Mesenchymal stem cell (in vitro differentiated cells and primary cell): ENCODE data around the gene MAP6.

Experiments used
- DNase-seq: peaks from one replicate; pipeline ENCODE4 v3.0.0-alpha.2; 2013
- H2AFZ ChIP-seq: one replicate; pipeline ENCODE4 v1.6.1; 2013; ENCODE audit warnings: low read depth, mild to moderate bottlenecking, control low read depth, inconsistent platforms, low read length, moderate library complexity
- H2AK5ac ChIP-seq: 2 replicates; pipeline ENCODE4 v1.6.1; 2013; ENCODE audit warnings: low read length, moderate library complexity, mild to moderate bottlenecking, inconsistent platforms; ENCODE audit not compliant: severe bottlenecking
- H2BK120ac ChIP-seq: one replicate; pipeline ENCODE4 v1.6.1; 2013; ENCODE audit warnings: low read depth, mild to moderate bottlenecking, inconsistent platforms, low read length, moderate library complexity
- H2BK12ac ChIP-seq, 2 experiments: one replicate each; pipeline ENCODE4 v1.6.1; 2013; ENCODE audit warnings: inconsistent platforms in 2 of 2, low read length in 2 of 2, mild to moderate bottlenecking in 2 of 2, moderate library complexity in 2 of 2, control low read depth in 1 of 2
- H2BK15ac ChIP-seq: one replicate; pipeline ENCODE4 v1.6.1; 2013; ENCODE audit warnings: mild to moderate bottlenecking, low read depth, inconsistent platforms; ENCODE audit not compliant: poor library complexity, severe bottlenecking
- H2BK5ac ChIP-seq: 2 replicates; pipeline ENCODE4 v1.6.1; 2013; ENCODE audit warnings: low read depth, mild to moderate bottlenecking, low read length, control low read depth, inconsistent platforms; ENCODE audit not compliant: poor library complexity, severe bottlenecking
- H3K14ac ChIP-seq, 2 experiments: one replicate each; pipeline ENCODE4 v1.6.1; 2013; ENCODE audit warnings: inconsistent platforms in 2 of 2, low read length in 2 of 2, control low read depth in 1 of 2, mild to moderate bottlenecking in 1 of 2, moderate library complexity in 1 of 2
- H3K18ac ChIP-seq, 2 experiments: one replicate each; pipeline ENCODE4 v1.6.1; 2013; ENCODE audit warnings: inconsistent platforms in 2 of 2, low read length in 2 of 2, control low read depth in 1 of 2, low read depth in 1 of 2, mild to moderate bottlenecking in 1 of 2
- H3K23ac ChIP-seq, 2 experiments: one replicate each; pipeline ENCODE4 v1.6.1; 2013; ENCODE audit warnings: inconsistent platforms in 2 of 2, low read length in 2 of 2, mild to moderate bottlenecking in 2 of 2, moderate library complexity in 2 of 2, control low read depth in 1 of 2
- H3K27ac ChIP-seq: 2 replicates; pipeline ENCODE4 v1.5.1; 2013; ENCODE audit warnings: mild to moderate bottlenecking, moderate library complexity, low read length, control low read depth, inconsistent platforms; ENCODE audit not compliant: poor library complexity, severe bottlenecking
- H3K27me3 ChIP-seq, 2 experiments: 2 replicates each; pipeline versions ENCODE4 v1.6.1 to v1.7.0; 2013; ENCODE audit warnings: low read length in 2 of 2, mild to moderate bottlenecking in 2 of 2, moderate library complexity in 2 of 2, control low read depth in 1 of 2, inconsistent platforms in 1 of 2; ENCODE audit not compliant: control insufficient read depth in 1 of 2, insufficient read depth in 1 of 2
- H3K36me3 ChIP-seq, 2 experiments: 2 replicates each; pipeline versions ENCODE4 v1.6.1 to v1.7.0; 2013; ENCODE audit warnings: low read length in 2 of 2, control low read depth in 1 of 2, inconsistent platforms in 1 of 2, low read depth in 1 of 2, mild to moderate bottlenecking in 1 of 2; ENCODE audit not compliant: insufficient read depth in 2 of 2, control insufficient read depth in 1 of 2
- H3K4ac ChIP-seq, 2 experiments: one replicate each; pipeline ENCODE4 v1.6.1; 2013; ENCODE audit warnings: inconsistent platforms in 2 of 2, low read length in 2 of 2, mild to moderate bottlenecking in 2 of 2, moderate library complexity in 2 of 2, control low read depth in 1 of 2, low read depth in 1 of 2
- H3K4me1 ChIP-seq: 2 replicates; pipeline ENCODE4 v1.6.1; 2013; ENCODE audit warnings: low read depth, low read length, control low read depth; ENCODE audit not compliant: control insufficient read depth, insufficient read depth
- H3K4me2 ChIP-seq: 2 replicates; pipeline ENCODE4 v1.6.1; 2013; ENCODE audit warnings: low read length, mild to moderate bottlenecking, inconsistent platforms; ENCODE audit not compliant: poor library complexity, severe bottlenecking
- H3K4me3 ChIP-seq, 2 experiments: 2 replicates each; pipeline versions ENCODE4 v1.5.1 to v1.7.0; 2013; ENCODE audit warnings: low read length in 2 of 2, mild to moderate bottlenecking in 2 of 2, control low read depth in 1 of 2, low read depth in 1 of 2; ENCODE audit not compliant: insufficient read depth in 1 of 2
- H3K79me1 ChIP-seq: replicated peaks from 2 replicates; pipeline ENCODE4 v1.6.1; 2013; ENCODE audit warnings: mild to moderate bottlenecking, control low read depth, low read length, inconsistent platforms; ENCODE audit not compliant: poor library complexity, severe bottlenecking
- H3K9ac ChIP-seq: 2 replicates; pipeline ENCODE4 v1.7.0; 2013; ENCODE audit warnings: mild to moderate bottlenecking, low read length, moderate library complexity
- H3K9me3 ChIP-seq: 2 replicates; pipeline ENCODE4 v1.7.0; 2013; ENCODE audit warnings: mild to moderate bottlenecking, low read length; ENCODE audit not compliant: control insufficient read depth
- H4K8ac ChIP-seq: one replicate; pipeline ENCODE4 v1.6.1; 2013; ENCODE audit warnings: inconsistent platforms, mild to moderate bottlenecking, low read length, moderate library complexity
- H4K91ac ChIP-seq: one replicate; pipeline ENCODE4 v1.6.1; 2013; ENCODE audit warnings: mild to moderate bottlenecking, low read length, inconsistent platforms
- WGBS: methylation state at CpG from one replicate; pipeline ENCODE4 v1.1.7; 2013; ENCODE audit warnings: mixed read lengths; 5-methylcytosine and 5-hydroxymethylcytosine counted together

MAP6 gene

DNA sequence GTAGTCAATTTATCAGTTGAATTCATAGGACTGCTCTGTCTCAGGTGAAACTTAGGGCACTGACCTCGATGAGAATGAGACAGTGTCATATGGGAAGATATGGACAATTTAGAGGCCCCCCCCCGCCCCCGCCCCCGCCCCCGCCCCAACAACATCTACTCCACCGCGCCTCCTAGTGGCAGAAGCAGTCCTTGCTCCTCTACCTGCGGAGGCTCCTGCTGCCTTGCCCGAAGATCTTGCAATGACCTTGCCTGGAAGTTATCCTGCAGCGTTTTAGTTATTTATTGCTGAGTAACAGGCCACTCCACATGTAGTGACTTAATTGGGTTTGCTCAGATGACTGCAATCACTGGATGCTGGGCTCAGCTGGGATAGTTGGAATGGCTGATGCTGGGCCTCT is 91.6 kb downstream of the MAP6 start:
- Histone ChIP-seq H3K4ac (no peak overlapping the region), H3K23ac (no peak overlapping the region), H2AFZ (no peak overlapping the region), H2BK120ac (no peak overlapping the region), H2BK5ac (no peak overlapping the region), H3K18ac (no peak overlapping the region), H3K79me1 (peaks cover 4% of the 10 kb centered on the region), H3K4me1 (peaks cover 7% of the 10 kb centered on the region), H3K14ac (no peak overlapping the region), H4K91ac (no peak overlapping the region), H3K4me2 (no peak overlapping the region), H3K9ac (peak overlapping the region; percentile 50), H2BK12ac (no peak overlapping the region), H3K36me3 (peaks cover 23 to 32% of the 10 kb centered on the region in 2 experiments), H4K8ac (no peak overlapping the region), H3K27ac (no peak overlapping the region), H3K4me3 (no peak overlapping the region), H2BK15ac (no peak overlapping the region), H3K27me3 (no peaks in the 10 kb centered on the region), H3K9me3 (no peaks in the 10 kb centered on the region), H2AK5ac (no peak overlapping the region)
- WGBS, result 53% methylated on average over 3 of the region's 10 CpGs
- peak; percentile 40 for DNase-seq

DNA sequence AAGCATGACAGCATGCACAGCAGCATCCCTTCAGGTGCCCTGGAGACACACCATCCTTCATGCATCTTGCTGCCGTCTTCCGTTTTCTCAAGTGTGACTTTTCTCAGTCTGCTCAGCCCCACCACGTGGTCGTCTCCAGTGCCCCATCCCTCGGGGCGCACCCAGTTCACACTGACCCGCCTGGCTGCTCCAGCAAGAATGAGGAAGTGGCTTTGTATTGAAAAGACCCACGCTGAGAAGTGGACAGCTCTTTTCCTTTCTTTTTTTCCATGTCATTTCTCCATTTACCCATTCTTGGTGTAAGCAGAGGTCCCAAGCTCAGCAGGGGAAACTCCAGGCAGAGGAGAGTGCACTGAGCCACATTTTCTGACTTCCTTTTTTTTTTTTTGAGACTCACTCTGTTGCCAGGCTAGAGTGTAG is 92.3 kb downstream of the MAP6 start:
- Histone ChIP-seq H2AFZ (no peak overlapping the region), H4K8ac (no peak overlapping the region), H2AK5ac (no peak overlapping the region), H3K36me3 (peaks cover 30 to 39% of the 10 kb centered on the region in 2 experiments), H2BK5ac (no peak overlapping the region), H3K18ac (no peak overlapping the region), H3K4me3 (no peak overlapping the region), H3K23ac (no peak overlapping the region), H3K79me1 (peaks cover 11% of the 10 kb centered on the region), H3K14ac (no peak overlapping the region), H3K27ac (peak overlapping the region; percentile 50), H3K4me2 (no peak overlapping the region), H3K4ac (no peak overlapping the region), H3K27me3 (no peaks in the 10 kb centered on the region), H2BK120ac (no peak overlapping the region), H4K91ac (no peak overlapping the region), H3K9me3 (no peaks in the 10 kb centered on the region), H2BK15ac (no peak overlapping the region), H3K9ac (peak overlapping the region; percentile 50), H2BK12ac (no peak overlapping the region), H3K4me1 (peaks cover 7% of the 10 kb centered on the region)
- WGBS, result 33% methylated on average over 8 of the region's 8 CpGs
- DNase-seq, result peak; percentile 80

DNA sequence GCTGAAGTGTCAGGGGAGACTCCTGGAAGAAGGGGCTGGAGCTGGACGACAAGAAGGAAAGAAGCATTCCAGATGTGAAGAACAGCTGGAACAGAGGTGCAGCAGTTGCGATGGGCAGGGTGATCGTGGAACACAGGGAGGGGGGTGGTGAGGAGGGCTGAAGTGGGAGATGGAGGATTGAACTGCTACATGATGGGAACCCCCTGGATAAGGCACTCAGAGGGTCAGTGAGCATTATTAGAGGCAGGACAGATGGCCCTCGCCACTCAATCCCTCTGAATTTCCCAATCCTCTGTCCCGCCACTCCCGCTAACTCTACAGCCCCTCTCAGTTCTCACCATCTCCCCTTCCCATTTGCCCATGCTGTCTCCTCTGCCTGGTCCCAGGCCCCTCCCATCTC is 92.8 kb downstream of the MAP6 start:
- H3K9ac ChIP-seq, result peak overlapping the region; percentile 50
- no peak overlapping the region for H3K4me2 ChIP-seq
- whole genome bisulfite sequencing, result 77% methylated on average over 5 of the region's 6 CpGs
- H3K23ac ChIP-seq, result no peak overlapping the region
- no peaks in the 10 kb centered on the region for H3K9me3 ChIP-seq
- peaks cover 7% of the 10 kb centered on the region for H3K4me1 ChIP-seq
- no peak overlapping the region for H3K18ac ChIP-seq
- H2AK5ac ChIP-seq, result no peak overlapping the region
- H3K36me3 ChIP-seq, result peaks cover 35 to 43% of the 10 kb centered on the region in 2 experiments
- H3K4ac ChIP-seq, result no peak overlapping the region
- H3K4me3 ChIP-seq, result no peak overlapping the region
- no peak overlapping the region for H2AFZ ChIP-seq
- no peak overlapping the region for H2BK5ac ChIP-seq
- H3K14ac ChIP-seq, result no peak overlapping the region
- no peak overlapping the region for H3K27ac ChIP-seq
- H2BK12ac ChIP-seq, result peak overlapping the region in 1 of 2 experiments; percentile 22
- H3K27me3 ChIP-seq, result no peaks in the 10 kb centered on the region
- H3K79me1 ChIP-seq, result peaks cover 12% of the 10 kb centered on the region
- DNase-seq, result peak; percentile 34
- no peak overlapping the region for H4K8ac ChIP-seq
- H2BK120ac ChIP-seq, result no peak overlapping the region
- no peak overlapping the region for H4K91ac ChIP-seq
- no peak overlapping the region for H2BK15ac ChIP-seq

DNA sequence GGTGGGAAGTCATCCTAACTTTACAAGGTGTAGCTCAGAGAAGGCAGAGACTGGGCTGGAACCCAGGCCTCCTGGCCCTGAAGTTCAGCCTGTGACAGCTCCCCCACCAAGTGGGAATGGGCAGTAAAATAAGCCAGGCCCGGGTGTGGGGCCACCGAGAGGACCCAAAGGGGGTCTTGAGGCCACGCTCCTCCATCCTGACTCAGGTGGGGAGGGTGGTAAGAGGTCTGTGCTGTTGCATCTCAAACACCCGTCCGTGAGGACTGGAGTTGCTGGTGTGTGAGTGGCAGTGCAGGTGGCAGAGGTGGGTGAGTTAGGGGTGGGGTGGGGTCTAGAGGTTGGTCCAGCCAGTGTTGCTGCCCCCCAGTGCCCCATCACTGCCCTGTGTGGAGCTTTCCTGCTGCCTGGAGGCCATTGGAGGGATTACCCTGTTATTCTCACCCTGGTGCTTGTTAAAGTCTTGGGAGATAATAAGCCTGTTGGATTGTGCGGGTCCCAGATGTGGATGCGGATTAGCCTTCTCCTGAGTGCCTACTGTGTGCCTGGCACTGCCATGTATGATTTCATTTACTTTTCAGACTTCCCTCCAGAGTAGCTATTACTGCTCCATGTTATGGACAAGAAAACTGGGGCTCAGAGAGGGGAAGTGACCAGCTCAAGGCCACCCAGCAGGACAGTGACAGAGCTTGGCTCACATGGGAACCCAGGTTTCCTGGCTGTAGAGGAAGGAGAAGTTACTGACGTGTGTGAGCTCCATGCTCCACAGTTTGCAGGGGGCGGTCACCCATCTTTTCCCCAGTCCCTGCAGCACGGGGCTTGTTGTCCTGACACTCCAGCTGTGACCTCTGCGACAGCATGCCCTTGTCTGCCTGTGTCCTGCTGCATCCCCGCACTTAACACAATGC is 93.9 kb downstream of the MAP6 start:
- Histone ChIP-seq H3K36me3 (peaks cover 45 to 54% of the 10 kb centered on the region in 2 experiments), H3K23ac (no peak overlapping the region), H2AK5ac (no peak overlapping the region), H3K27me3 (no peaks in the 10 kb centered on the region), H3K4me3 (no peak overlapping the region), H3K4me2 (no peak overlapping the region), H3K27ac (no peak overlapping the region), H3K4ac (no peak overlapping the region), H3K9me3 (no peaks in the 10 kb centered on the region), H2BK5ac (no peak overlapping the region), H3K9ac (peak overlapping the region; percentile 23), H3K4me1 (peaks cover 11% of the 10 kb centered on the region), H2AFZ (no peak overlapping the region), H2BK15ac (no peak overlapping the region), H3K79me1 (peaks cover 20% of the 10 kb centered on the region), H3K18ac (peak overlapping the region in 1 of 2 experiments; percentile 22), H2BK120ac (no peak overlapping the region), H3K14ac (no peak overlapping the region), H2BK12ac (no peak overlapping the region), H4K8ac (no peak overlapping the region), H4K91ac (no peak overlapping the region)
- no peak for DNase-seq
- 79% methylated on average over 12 of the region's 12 CpGs for WGBS
